DOHH2 (cell line): ENCODE data around the gene CLPTM1L.

Experiments used
- EZH2phosphoT487 ChIP-seq: fragments of 200-600 bp; sonication (generic); IDR thresholded peaks from 2 replicates; pipeline ENCODE4 v1.6.1; 2017; ENCODE audit warnings: borderline replicate concordance, mild to moderate bottlenecking, antibody characterized with exemption, low read length, moderate library complexity, mixed read lengths
- TF ChIP-seq, protein P1 (sequence below): fragments of 200-600 bp; sonication (generic); IDR thresholded peaks from one replicate; pipeline ENCODE4 v1.5.1; 2014; ENCODE audit warnings: antibody characterized with exemption, mild to moderate bottlenecking, low read depth, low read length; ENCODE audit not compliant: poor library complexity, severe bottlenecking

DNA sequence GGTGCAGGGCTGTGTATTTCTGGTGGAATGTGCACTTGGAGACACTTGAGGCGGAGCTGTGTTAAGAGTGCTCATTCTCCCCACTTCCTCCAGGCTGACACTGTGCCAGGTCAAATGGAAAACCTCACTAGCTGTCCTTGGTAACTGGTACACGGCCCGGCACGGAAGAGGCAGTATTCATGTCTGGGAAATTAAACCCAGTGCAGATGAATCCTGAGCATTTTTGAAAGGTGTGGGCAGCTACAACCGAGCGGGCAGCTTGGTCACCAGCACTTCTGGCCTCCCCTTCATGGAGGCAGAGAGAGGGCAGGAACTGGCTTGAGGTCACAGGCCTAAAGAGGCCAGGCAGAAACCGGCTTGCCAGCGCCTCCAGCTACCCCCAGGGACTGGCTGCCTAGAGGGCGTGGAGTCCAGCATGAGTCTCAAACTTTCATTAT lies 1.6 kb downstream of the CLPTM1L start:
- TF ChIP-seq, protein P1, sequence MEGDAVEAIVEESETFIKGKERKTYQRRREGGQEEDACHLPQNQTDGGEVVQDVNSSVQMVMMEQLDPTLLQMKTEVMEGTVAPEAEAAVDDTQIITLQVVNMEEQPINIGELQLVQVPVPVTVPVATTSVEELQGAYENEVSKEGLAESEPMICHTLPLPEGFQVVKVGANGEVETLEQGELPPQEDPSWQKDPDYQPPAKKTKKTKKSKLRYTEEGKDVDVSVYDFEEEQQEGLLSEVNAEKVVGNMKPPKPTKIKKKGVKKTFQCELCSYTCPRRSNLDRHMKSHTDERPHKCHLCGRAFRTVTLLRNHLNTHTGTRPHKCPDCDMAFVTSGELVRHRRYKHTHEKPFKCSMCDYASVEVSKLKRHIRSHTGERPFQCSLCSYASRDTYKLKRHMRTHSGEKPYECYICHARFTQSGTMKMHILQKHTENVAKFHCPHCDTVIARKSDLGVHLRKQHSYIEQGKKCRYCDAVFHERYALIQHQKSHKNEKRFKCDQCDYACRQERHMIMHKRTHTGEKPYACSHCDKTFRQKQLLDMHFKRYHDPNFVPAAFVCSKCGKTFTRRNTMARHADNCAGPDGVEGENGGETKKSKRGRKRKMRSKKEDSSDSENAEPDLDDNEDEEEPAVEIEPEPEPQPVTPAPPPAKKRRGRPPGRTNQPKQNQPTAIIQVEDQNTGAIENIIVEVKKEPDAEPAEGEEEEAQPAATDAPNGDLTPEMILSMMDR, result peak; percentile 19
- TF ChIP-seq EZH2phosphoT487, result no peak
